RWPE2 (cell line): ENCODE data around the gene SCUBE2.
A peak's percentile ranks its signal among the peaks of the same experiment; 100 is the strongest.

ENCODE experiments used
- ATAC-seq: fragments of 200-7000 bp; cut with Tn5 transposase; 3 replicates; pipeline ENCODE4 v1.9.1; 2021; ENCODE audit warnings: low read depth
- DNase-seq: peaks from one replicate; pipeline ENCODE4 v3.0.0-alpha.2; 2020; ENCODE audit warnings: low spot score
- H3K27ac ChIP-seq: fragments of 450-650 bp; 2 replicates; pipeline ENCODE4 v1.5.1; 2017; ENCODE audit warnings: mild to moderate bottlenecking; ENCODE audit not compliant: poor library complexity, severe bottlenecking
- H3K27me3 ChIP-seq: fragments of 250-450 bp; sonication (Bioruptor Pico); 2 replicates; pipeline ENCODE4 v1.5.1; 2021; ENCODE audit warnings: mild to moderate bottlenecking, moderate library complexity; ENCODE audit not compliant: insufficient read depth, poor library complexity, severe bottlenecking
- H3K36me3 ChIP-seq: fragments of 250-450 bp; sonication (Bioruptor Pico); 2 replicates; pipeline ENCODE4 v1.5.1; 2020; ENCODE audit warnings: low read depth, mild to moderate bottlenecking, moderate library complexity
- H3K4me1 ChIP-seq: fragments of 250-450 bp; sonication (Bioruptor Pico); 2 replicates; pipeline ENCODE4 v1.5.1; 2021; ENCODE audit warnings: mild to moderate bottlenecking, moderate library complexity; ENCODE audit not compliant: insufficient read depth, poor library complexity, severe bottlenecking
- H3K4me3 ChIP-seq: fragments of 250-450 bp; sonication (Bioruptor Pico); 2 replicates; pipeline ENCODE4 v1.5.1; 2021; ENCODE audit warnings: mild to moderate bottlenecking, moderate library complexity; ENCODE audit not compliant: severe bottlenecking
- H3K9me3 ChIP-seq: fragments of 250-450 bp; sonication (Bioruptor Pico); 2 replicates; pipeline ENCODE4 v1.5.1; 2021; ENCODE audit warnings: mild to moderate bottlenecking, moderate library complexity; ENCODE audit not compliant: severe bottlenecking
- TF ChIP-seq, protein P1 (sequence below): fragments of 450-650 bp; IDR thresholded peaks from one replicate; pipeline ENCODE4 v1.5.1; 2017; ENCODE audit warnings: mild to moderate bottlenecking, moderate library complexity; ENCODE audit not compliant: poor library complexity, severe bottlenecking

The SCUBE2 gene

DNA sequence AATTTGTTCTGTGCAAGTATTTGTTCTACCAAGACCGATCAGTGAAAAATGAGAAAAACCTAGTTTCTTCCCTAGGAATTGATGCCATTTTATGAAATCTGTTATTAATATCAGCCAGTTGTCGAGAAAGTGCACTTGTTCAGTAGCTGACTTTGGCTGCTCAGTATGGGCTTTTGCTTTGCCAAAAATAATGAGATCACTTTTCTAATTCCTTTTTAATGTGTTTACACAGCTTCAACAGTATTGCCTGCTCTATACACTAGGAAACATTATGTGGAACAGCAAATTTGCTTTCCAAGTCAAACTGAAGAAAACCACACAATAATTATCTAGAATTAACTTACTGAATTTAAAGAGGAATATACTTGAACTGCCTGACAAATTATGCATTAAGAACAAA, 34.4 kb downstream of the SCUBE2 start:
- ATAC-seq (no peak), DNase-seq (no peak)
- TF ChIP-seq, protein P1, sequence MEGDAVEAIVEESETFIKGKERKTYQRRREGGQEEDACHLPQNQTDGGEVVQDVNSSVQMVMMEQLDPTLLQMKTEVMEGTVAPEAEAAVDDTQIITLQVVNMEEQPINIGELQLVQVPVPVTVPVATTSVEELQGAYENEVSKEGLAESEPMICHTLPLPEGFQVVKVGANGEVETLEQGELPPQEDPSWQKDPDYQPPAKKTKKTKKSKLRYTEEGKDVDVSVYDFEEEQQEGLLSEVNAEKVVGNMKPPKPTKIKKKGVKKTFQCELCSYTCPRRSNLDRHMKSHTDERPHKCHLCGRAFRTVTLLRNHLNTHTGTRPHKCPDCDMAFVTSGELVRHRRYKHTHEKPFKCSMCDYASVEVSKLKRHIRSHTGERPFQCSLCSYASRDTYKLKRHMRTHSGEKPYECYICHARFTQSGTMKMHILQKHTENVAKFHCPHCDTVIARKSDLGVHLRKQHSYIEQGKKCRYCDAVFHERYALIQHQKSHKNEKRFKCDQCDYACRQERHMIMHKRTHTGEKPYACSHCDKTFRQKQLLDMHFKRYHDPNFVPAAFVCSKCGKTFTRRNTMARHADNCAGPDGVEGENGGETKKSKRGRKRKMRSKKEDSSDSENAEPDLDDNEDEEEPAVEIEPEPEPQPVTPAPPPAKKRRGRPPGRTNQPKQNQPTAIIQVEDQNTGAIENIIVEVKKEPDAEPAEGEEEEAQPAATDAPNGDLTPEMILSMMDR, result no peak
- H3K4me1 ChIP-seq, result no peaks in the 10 kb centered on the region
- H3K27me3 ChIP-seq, result no peaks in the 10 kb centered on the region
- no peaks in the 10 kb centered on the region for H3K36me3 ChIP-seq
- H3K4me3 ChIP-seq, result no peak overlapping the region
- no peaks in the 10 kb centered on the region for H3K9me3 ChIP-seq
- no peak overlapping the region for H3K27ac ChIP-seq

DNA sequence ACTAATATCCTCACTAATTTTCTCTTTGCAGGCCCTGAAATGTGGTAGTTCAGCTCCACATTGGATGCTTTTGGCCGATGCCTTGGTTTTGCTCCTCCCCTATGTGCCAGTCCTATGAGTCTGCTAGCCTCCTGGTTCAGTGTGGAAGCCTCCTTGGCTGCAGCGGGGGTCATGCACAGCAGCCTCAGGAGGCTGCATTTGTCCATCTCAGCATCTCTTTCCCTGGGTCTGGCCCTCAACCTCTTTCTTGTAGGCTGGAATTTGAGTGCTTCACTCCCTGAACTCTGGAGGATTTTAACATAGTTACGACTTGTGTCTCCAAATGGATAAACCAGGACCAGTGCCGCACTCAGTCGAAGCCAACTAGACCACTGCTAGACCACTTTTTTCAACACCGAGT, 34.9 kb downstream of the SCUBE2 start:
- Histone ChIP-seq H3K4me3 (no peak overlapping the region), H3K9me3 (no peaks in the 10 kb centered on the region), H3K36me3 (no peaks in the 10 kb centered on the region), H3K4me1 (no peaks in the 10 kb centered on the region), H3K27me3 (no peaks in the 10 kb centered on the region), H3K27ac (no peak overlapping the region)
- ATAC-seq (no peak), DNase-seq (no peak)
- TF ChIP-seq, protein P1, result no peak

DNA sequence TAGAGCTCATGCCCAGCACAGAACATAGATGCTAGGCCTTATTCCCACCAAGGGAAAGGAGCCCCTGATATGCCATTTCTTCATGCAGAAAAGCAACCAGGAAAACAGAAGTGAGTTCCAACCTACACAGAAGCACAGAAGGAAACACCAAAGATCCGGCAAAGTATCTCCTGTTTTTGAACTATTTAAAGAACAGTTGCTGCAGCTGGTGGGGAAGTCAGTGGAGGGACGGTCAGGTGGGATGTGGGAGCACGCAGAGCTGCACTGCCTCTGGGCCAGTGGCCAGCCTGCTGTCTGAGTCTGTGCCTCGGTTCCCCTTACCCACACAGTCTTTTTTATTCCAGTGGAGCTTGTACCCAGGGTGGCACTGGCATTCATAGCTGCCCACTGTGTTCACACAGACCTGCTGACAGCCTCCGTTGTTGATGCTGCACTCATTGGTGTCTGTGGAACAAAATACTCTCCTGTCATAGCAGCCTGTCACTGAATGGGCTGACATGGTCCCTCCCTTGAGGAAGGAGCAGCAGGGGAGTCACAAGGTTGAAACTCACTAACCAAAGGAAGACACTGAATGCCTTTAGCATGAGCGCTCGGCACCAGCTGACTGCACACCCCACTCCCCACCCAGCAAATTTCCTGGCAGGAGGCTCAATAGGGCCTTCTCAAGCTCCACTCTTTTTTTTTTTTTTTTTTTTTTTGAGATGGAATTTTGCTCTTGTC, 37.9 kb downstream of the SCUBE2 start:
- H3K9me3 ChIP-seq, result no peaks in the 10 kb centered on the region
- ATAC-seq, result 0 out of 3 replicates have a peak, but pooled peaks have one; percentile 21
- H3K4me1 ChIP-seq, result no peaks in the 10 kb centered on the region
- H3K4me3 ChIP-seq, result no peak overlapping the region
- TF ChIP-seq, protein P1, result no peak
- DNase-seq, result no peak
- no peak overlapping the region for H3K27ac ChIP-seq
- no peaks in the 10 kb centered on the region for H3K27me3 ChIP-seq
- H3K36me3 ChIP-seq, result no peaks in the 10 kb centered on the region

DNA sequence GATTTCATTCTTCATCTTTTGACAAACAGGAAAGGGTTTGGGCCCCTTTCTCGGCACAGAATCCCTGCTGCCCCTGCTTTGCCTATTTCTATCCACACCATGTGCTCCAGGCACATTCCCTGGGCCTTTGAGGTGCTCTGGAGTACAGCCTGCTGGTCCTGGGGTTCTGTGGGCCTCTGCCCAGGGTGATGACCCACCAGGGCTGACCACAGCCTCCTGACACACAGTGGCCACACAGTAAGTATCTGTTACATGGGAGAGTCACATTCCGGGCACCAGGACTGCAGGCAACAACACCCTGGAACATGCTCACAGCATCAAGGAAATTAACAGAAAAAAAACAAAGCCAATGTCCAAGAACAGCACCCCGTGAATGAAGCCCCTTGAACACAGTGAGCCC, 39.1 kb downstream of the SCUBE2 start:
- TF ChIP-seq, protein P1, result no peak
- ATAC-seq (peak; percentile 17; the same call in 1 of the 3 replicates), DNase-seq (no peak)
- H3K4me3 ChIP-seq, result no peak overlapping the region
- H3K27ac ChIP-seq, result no peak overlapping the region
- no peaks in the 10 kb centered on the region for H3K9me3 ChIP-seq
- no peaks in the 10 kb centered on the region for H3K36me3 ChIP-seq
- H3K4me1 ChIP-seq, result no peaks in the 10 kb centered on the region
- H3K27me3 ChIP-seq, result no peaks in the 10 kb centered on the region

DNA sequence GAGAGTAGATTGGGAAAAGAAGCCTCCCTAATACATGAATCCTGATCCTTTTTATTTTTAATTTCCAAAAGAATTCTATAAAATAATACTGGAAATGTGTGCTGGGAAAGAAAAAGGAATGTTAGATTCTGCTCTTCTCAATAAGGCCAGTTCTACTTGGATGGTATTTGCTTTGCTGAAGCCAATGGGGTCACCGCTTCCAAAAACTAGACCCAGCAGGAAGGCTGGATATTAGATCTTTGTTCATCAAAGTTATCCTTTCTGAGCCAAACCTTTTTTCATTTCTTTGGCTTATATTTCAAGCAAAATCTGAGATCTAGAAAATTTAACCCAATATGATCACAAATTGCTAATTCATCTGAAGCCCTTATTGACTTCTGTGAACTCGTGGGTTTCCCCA, 41.4 kb downstream of the SCUBE2 start:
- no peaks in the 10 kb centered on the region for H3K27me3 ChIP-seq
- H3K4me1 ChIP-seq, result no peaks in the 10 kb centered on the region
- H3K27ac ChIP-seq, result no peak overlapping the region
- H3K4me3 ChIP-seq, result no peak overlapping the region
- H3K36me3 ChIP-seq, result no peaks in the 10 kb centered on the region
- ATAC-seq, result no peak
- DNase-seq, result no peak
- no peaks in the 10 kb centered on the region for H3K9me3 ChIP-seq
- TF ChIP-seq, protein P1, result no peak
